RWPE2 (cell line): ENCODE data around the gene DSE.

Experiments used
- ATAC-seq: fragments of 200-7000 bp; cut with Tn5 transposase; 3 replicates; pipeline ENCODE4 v1.9.1; 2021; ENCODE audit warnings: low read depth
- DNase-seq: peaks from one replicate; pipeline ENCODE4 v3.0.0-alpha.2; 2020; ENCODE audit warnings: low spot score
- H3K27ac ChIP-seq: fragments of 450-650 bp; 2 replicates; pipeline ENCODE4 v1.5.1; 2017; ENCODE audit warnings: mild to moderate bottlenecking; ENCODE audit not compliant: poor library complexity, severe bottlenecking
- H3K27me3 ChIP-seq: fragments of 250-450 bp; sonication (Bioruptor Pico); 2 replicates; pipeline ENCODE4 v1.5.1; 2021; ENCODE audit warnings: mild to moderate bottlenecking, moderate library complexity; ENCODE audit not compliant: insufficient read depth, poor library complexity, severe bottlenecking
- H3K36me3 ChIP-seq: fragments of 250-450 bp; sonication (Bioruptor Pico); 2 replicates; pipeline ENCODE4 v1.5.1; 2020; ENCODE audit warnings: low read depth, mild to moderate bottlenecking, moderate library complexity
- H3K4me1 ChIP-seq: fragments of 250-450 bp; sonication (Bioruptor Pico); 2 replicates; pipeline ENCODE4 v1.5.1; 2021; ENCODE audit warnings: mild to moderate bottlenecking, moderate library complexity; ENCODE audit not compliant: insufficient read depth, poor library complexity, severe bottlenecking
- H3K4me3 ChIP-seq: fragments of 250-450 bp; sonication (Bioruptor Pico); 2 replicates; pipeline ENCODE4 v1.5.1; 2021; ENCODE audit warnings: mild to moderate bottlenecking, moderate library complexity; ENCODE audit not compliant: severe bottlenecking
- H3K9me3 ChIP-seq: fragments of 250-450 bp; sonication (Bioruptor Pico); 2 replicates; pipeline ENCODE4 v1.5.1; 2021; ENCODE audit warnings: mild to moderate bottlenecking, moderate library complexity; ENCODE audit not compliant: severe bottlenecking
- CTCF ChIP-seq: fragments of 450-650 bp; IDR thresholded peaks from one replicate; pipeline ENCODE4 v1.5.1; 2017; ENCODE audit warnings: mild to moderate bottlenecking, moderate library complexity; ENCODE audit not compliant: poor library complexity, severe bottlenecking

DSE gene

GRCh38 chr6:116482780-116483179, 112.0 kb downstream of the DSE start:
- no peak for TF ChIP-seq CTCF
- DNase-seq: no peak

GRCh38 chr6:116483616-116484015, 112.9 kb downstream of the DSE start:
- no peak for TF ChIP-seq CTCF

More at GRCh38 chr6:116482780-116483179, 112.0 kb downstream of the DSE start:
- no peak overlapping the region for H3K27ac ChIP-seq
- no peak overlapping the region for H3K4me3 ChIP-seq
- H3K9me3 ChIP-seq: no peaks in the 10 kb centered on the region
- no peaks in the 10 kb centered on the region for H3K36me3 ChIP-seq
- H3K4me1 ChIP-seq: no peaks in the 10 kb centered on the region
- ATAC-seq: no peak
- no peaks in the 10 kb centered on the region for H3K27me3 ChIP-seq

GRCh38 chr6:116485559-116486184, 114.9 kb downstream of the DSE start:
- ATAC-seq (no peak), DNase-seq (no peak)
- TF ChIP-seq CTCF: no peak
- Histone ChIP-seq H3K4me1 (no peaks in the 10 kb centered on the region), H3K27ac (no peak overlapping the region), H3K27me3 (no peaks in the 10 kb centered on the region), H3K4me3 (no peak overlapping the region), H3K36me3 (no peaks in the 10 kb centered on the region), H3K9me3 (no peaks in the 10 kb centered on the region)

More at GRCh38 chr6:116483616-116484015, 112.9 kb downstream of the DSE start:
- H3K27ac ChIP-seq: no peak overlapping the region
- H3K4me3 ChIP-seq: no peak overlapping the region
- no peaks in the 10 kb centered on the region for H3K4me1 ChIP-seq
- no peaks in the 10 kb centered on the region for H3K36me3 ChIP-seq
- no peaks in the 10 kb centered on the region for H3K9me3 ChIP-seq
- no peak for DNase-seq
- no peaks in the 10 kb centered on the region for H3K27me3 ChIP-seq
- no peak for ATAC-seq

GRCh38 chr6:116491610-116492330, 121.0 kb downstream of the DSE start:
- TF ChIP-seq CTCF: no peak
- ATAC-seq: no peak

More at GRCh38 chr6:116491610-116492330, 121.0 kb downstream of the DSE start:
- no peak overlapping the region for H3K27ac ChIP-seq
- H3K9me3 ChIP-seq: no peaks in the 10 kb centered on the region
- H3K36me3 ChIP-seq: no peaks in the 10 kb centered on the region
- no peak overlapping the region for H3K4me3 ChIP-seq
- H3K27me3 ChIP-seq: no peaks in the 10 kb centered on the region
- DNase-seq: no peak
- H3K4me1 ChIP-seq: no peaks in the 10 kb centered on the region
